ENCODE data around the gene F11.
"Not testable (repeated sequence)": the region's sequence is repeated elsewhere in the genome, so short reads cannot be mapped to it uniquely, and the experiment has no call there.

Gene F11

DNA sequence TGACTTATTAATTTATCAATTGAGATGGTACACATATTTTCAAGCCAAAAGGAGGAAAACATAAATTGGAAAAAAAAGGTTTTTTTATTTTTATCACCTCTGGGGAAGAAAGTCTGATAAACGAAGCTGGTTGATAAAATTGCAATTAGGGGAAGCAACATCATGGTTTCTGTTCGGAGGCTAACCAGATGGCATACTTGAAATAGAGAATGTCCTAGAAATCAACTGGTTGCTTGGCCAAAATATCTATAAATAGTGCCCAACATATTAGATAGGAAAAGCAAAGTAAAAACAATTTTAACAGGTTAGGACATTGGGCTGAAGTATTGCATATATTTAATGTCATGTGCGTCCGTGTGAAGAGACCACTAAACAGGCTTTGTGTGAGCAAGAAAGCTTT is 24.4 kb upstream of the F11 start:
- Mint-ChIP-seq H3K9me3 (no peaks in the 10 kb centered on the region), H3K36me3 (ENCODE audit: low read depth) (no peaks in the 10 kb centered on the region), H3K27me3 (ENCODE audit: low read depth) (no peaks in the 10 kb centered on the region), H3K27ac (no peak overlapping the region), H3K4me1 (ENCODE audit: low read depth) (no peaks in the 10 kb centered on the region), H3K4me3 (no peak overlapping the region)
- no peak for DNase-seq (ENCODE audit: low spot score)

- H3K4me1 Mint-ChIP-seq (ENCODE audit: low read depth); H3K36me3 Mint-ChIP-seq (ENCODE audit: low read depth); H3K27ac Mint-ChIP-seq; H3K9me3 Mint-ChIP-seq; DNase-seq (ENCODE audit: low spot score); H3K4me3 Mint-ChIP-seq; H3K27me3 Mint-ChIP-seq (ENCODE audit: low read depth): not testable (repeated sequence)
These were observed 24.0 kb upstream of the F11 start for GRCh38 chr4:186242031-186242430.

GRCh38 chr4:186243331-186243730 is 22.7 kb upstream of the F11 start:
- H3K36me3 Mint-ChIP-seq (ENCODE audit: low read depth) = no peaks in the 10 kb centered on the region
- H3K4me3 Mint-ChIP-seq = no peak overlapping the region
- DNase-seq (ENCODE audit: low spot score) = no peak
- H3K27ac Mint-ChIP-seq = no peak overlapping the region
- no peaks in the 10 kb centered on the region for H3K27me3 Mint-ChIP-seq (ENCODE audit: low read depth)
- no peaks in the 10 kb centered on the region for H3K4me1 Mint-ChIP-seq (ENCODE audit: low read depth)
- H3K9me3 Mint-ChIP-seq = no peaks in the 10 kb centered on the region

DNA sequence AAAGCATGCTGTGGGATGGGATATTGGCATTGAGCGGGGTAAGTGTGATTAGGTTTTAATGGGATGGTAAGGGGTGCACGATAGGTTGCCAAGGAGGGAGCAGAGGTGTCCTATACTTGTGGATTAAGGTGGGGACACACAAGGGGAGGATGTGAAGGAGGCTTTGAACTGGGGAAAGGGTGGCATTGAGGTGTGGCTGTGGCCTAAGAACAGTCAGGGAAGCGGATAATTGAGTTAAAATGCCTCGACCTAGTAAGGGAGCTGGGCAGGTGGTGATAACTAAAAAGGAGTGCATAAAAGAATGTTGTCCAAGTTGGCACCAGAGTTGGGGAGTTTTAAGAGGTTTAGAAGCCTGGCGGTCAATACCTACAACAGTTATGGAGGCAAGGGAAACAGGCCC is 21.2 kb upstream of the F11 start:
- Mint-ChIP-seq H3K4me3 (no peak overlapping the region), H3K4me1 (ENCODE audit: low read depth) (no peaks in the 10 kb centered on the region), H3K27ac (no peak overlapping the region), H3K9me3 (no peaks in the 10 kb centered on the region), H3K27me3 (ENCODE audit: low read depth) (no peaks in the 10 kb centered on the region), H3K36me3 (ENCODE audit: low read depth) (no peaks in the 10 kb centered on the region)
- no peak for DNase-seq (ENCODE audit: low spot score)

DNA sequence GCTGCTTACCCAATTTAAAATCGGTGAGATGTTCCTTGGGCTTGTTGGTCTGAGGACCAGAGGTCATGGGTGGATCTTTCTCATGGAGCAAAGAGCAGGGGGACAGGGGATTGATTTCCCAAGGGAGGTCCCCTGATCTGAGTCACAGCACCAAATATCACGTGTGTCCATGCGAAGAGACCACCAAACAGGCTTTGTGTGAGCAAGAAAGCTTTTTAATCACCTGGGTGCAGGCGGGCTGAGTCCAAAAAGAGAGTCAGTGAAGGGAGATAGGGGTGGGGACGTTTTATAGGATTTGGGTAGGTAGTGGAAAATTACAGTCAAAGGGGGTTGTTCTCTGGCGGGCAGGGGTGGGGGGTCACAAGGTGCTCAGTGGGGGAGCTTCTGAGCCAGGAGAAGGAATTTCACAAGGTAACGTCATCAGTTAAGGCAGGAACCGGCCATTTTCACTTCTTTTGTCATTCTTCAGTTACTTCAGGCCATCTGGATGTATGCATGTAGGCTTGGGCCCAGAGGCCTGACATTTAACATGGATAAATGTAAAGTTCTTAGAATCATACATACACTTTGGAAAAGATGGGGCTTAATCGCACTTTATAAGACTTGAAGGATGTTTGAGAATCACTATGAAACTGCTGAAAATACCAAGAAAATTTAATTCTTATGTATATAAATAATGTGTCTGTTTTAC is 18.8 kb upstream of the F11 start:
- not testable (repeated sequence) for DNase-seq (ENCODE audit: low spot score); H3K27ac Mint-ChIP-seq; H3K9me3 Mint-ChIP-seq; H3K4me1 Mint-ChIP-seq (ENCODE audit: low read depth); H3K27me3 Mint-ChIP-seq (ENCODE audit: low read depth); H3K36me3 Mint-ChIP-seq (ENCODE audit: low read depth); H3K4me3 Mint-ChIP-seq

DNA sequence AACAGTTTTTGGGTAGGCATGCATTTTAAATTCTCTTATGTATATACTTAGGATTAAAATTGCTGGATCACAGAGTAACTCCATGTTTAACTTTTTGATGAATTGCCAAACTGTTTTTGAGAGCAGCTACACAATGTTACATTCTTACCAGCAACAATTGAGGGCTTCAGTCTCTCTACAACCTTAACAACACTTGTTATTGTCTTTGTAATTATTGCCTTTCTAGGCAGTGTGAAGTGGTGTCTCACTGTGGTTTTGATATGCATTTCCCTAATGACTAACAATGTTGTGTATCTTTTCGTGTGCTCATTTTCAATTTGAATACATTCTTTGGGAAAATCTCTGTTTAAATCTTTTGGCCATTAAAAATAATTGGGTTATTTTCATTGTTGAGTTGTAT is 17.3 kb upstream of the F11 start:
- H3K27me3 Mint-ChIP-seq (ENCODE audit: low read depth) = no peaks in the 10 kb centered on the region
- H3K36me3 Mint-ChIP-seq (ENCODE audit: low read depth) = no peaks in the 10 kb centered on the region
- H3K27ac Mint-ChIP-seq = no peak overlapping the region

DNA sequence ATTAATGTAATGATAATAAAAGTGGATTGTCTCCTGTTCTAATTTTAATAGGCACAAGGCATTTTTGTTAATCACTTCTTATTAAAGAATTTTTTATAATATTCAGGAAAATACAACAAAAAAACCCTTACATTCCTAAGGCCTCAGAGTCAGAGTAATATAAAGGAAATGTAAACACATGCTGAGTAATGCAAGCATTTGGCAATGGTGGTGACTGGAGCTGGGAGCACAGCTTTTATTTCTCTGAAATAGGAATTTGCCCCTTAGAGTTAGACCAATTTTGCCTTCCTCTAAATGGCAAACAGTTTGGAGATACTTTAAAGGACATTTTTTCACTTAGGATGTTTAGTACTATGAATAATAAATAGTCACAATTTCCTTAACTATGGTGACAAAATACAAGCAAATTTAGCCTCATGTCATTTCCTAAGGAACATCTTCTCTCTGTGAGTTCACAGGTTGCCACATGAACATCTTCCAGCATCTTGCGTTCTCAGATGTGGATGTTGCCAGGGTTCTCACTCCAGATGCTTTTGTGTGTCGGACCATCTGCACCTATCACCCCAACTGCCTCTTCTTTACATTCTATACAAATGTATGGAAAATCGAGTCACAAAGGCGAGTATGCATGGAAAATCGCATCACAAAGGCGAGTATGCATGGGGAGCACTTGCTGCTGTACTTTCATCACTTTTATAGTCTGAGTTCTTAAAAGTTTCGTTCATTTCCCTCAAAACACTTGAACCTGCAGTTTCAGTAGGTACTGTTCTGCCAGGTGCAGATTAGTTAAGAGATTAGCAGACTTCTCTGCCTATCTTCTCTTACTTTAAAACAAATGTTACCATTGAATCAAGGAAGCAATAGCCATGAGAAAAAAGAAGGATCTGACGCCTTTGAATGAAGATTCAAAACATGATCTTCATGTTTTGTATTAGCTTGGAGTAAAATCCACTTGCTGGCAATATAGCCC is 15.9 kb upstream of the F11 start:
- Mint-ChIP-seq H3K4me3 (no peak overlapping the region), H3K36me3 (ENCODE audit: low read depth) (no peaks in the 10 kb centered on the region), H3K27ac (no peak overlapping the region), H3K27me3 (ENCODE audit: low read depth) (no peaks in the 10 kb centered on the region), H3K9me3 (no peaks in the 10 kb centered on the region), H3K4me1 (ENCODE audit: low read depth) (no peaks in the 10 kb centered on the region)
- DNase-seq (ENCODE audit: low spot score) = no peak

More for the DNA sequence above, 17.3 kb upstream of the F11 start:
- no peaks in the 10 kb centered on the region for H3K9me3 Mint-ChIP-seq
- DNase-seq (ENCODE audit: low spot score) = no peak
- H3K4me1 Mint-ChIP-seq (ENCODE audit: low read depth) = no peaks in the 10 kb centered on the region
- H3K4me3 Mint-ChIP-seq = no peak overlapping the region

DNA sequence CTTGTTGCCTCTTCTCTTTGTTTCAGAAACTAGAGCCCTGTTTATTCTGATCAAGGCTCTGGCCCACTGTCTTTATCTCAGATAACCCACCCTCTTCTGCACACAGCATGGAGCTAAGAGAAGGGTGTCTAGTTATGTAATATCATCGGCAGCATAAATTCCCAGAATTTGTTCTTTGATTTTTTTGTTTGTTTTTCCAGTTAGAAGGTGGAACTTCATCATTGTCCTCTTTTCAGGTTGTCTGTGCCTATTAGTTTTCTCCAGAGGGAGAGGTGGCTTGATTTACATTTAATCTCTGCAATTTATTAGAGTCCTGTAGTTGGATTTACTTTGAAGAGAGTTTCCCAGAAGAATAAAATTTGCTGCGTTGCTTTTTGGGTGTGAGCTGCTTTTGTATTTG is 15.2 kb upstream of the F11 start:
- DNase-seq (ENCODE audit: low spot score) = no peak
- Mint-ChIP-seq H3K27me3 (ENCODE audit: low read depth) (no peaks in the 10 kb centered on the region), H3K4me3 (no peak overlapping the region), H3K36me3 (ENCODE audit: low read depth) (no peaks in the 10 kb centered on the region), H3K27ac (no peak overlapping the region), H3K4me1 (ENCODE audit: low read depth) (no peaks in the 10 kb centered on the region), H3K9me3 (no peaks in the 10 kb centered on the region)

DNA sequence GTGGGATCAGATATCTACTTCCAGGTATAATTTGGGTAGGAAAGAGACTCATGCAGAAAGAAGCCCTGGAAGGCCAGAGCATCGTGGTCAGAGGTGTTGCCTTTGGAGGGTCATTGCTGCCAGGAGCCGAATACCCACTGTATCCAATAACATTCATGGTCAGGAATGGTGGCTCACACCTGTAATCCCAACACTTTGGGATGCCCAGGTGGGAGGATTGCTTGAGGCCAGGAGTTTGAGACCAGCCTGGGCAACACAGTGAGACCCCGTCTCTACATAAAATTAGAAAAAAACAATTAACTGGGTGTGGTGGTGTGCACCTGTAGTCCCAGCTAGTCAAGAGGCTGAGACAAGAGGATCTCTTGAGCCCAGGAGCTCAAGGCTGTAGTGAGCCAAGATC is 10.9 kb upstream of the F11 start:
- Mint-ChIP-seq H3K27ac (no peak overlapping the region), H3K27me3 (ENCODE audit: low read depth) (no peaks in the 10 kb centered on the region), H3K4me1 (ENCODE audit: low read depth) (no peaks in the 10 kb centered on the region), H3K36me3 (ENCODE audit: low read depth) (no peaks in the 10 kb centered on the region), H3K9me3 (no peaks in the 10 kb centered on the region), H3K4me3 (no peak overlapping the region)
- DNase-seq (ENCODE audit: low spot score) = no peak

GRCh38 chr4:186258216-186258811 is 7.7 kb upstream of the F11 start:
- Mint-ChIP-seq H3K4me1 (ENCODE audit: low read depth) (no peaks in the 10 kb centered on the region), H3K4me3 (no peak overlapping the region), H3K9me3 (no peaks in the 10 kb centered on the region), H3K36me3 (ENCODE audit: low read depth) (no peaks in the 10 kb centered on the region), H3K27me3 (ENCODE audit: low read depth) (no peaks in the 10 kb centered on the region), H3K27ac (no peak overlapping the region)
- DNase-seq (ENCODE audit: low spot score) = no peak

DNA sequence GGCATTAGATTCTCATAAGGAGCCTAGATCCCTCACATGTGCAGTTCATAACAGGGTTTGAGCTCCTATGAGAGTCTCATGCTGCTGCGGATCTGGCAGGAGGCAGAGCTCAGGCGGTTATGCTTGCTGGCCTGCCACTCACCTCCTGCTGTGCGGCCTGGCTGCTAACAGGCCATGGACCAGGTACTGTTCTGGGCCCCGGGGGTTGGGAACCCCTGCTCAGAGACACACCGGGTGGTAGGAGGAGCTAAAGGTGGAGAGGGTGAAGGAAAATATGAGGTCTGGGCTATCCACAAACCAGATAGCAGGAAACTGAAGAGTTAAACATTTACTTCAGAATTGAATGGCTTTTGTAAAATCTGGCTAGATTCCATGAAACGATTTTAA is 5.9 kb upstream of the F11 start:
- no peak for DNase-seq (ENCODE audit: low spot score)
- Mint-ChIP-seq H3K27ac (no peak overlapping the region), H3K9me3 (no peaks in the 10 kb centered on the region), H3K4me1 (ENCODE audit: low read depth) (no peaks in the 10 kb centered on the region), H3K27me3 (ENCODE audit: low read depth) (peaks cover 2% of the 10 kb centered on the region), H3K36me3 (ENCODE audit: low read depth) (no peaks in the 10 kb centered on the region), H3K4me3 (no peak overlapping the region)

DNA sequence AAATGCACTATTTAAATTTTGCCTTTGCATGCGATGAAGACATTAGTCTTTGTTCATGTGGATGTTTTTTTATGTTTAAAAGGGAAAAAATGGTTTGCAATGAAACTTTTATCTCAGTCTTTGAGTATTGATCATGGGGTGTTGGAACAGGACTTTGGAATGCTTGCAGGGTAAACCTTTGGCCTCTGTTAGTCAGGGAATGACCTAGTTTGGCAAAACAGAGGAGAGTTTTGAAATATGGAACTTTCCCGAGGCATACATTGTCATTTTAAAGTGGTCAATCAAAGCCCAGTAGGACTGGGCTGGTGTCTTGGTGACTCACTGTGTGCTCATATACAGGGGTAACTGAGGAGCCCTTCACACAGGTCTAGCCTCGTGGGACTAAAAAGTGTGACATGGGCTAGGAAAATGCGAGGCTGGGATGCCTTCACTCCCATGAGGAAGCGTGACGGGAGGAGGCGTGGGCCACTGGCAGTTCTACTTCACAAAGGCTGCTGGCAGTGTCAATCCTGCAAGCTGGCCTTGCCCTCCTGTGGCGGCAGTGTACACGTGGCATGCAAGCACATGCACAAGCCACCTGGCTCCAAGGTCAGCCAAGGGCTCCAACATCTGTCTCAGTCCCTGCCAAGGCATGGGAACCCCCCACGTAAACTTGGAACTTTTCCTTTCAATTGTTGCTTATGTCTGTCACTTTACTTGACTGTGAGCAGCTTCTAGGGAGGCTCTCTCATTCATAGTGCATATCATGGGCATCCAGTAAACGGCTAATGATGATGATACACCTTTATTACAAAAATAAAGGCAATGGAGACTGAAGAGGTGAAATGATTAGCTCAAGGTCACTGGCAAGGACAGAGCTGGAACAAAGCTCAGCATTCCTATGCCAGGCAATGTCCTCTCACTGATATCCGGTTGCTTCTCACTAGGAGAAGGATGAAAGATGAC is 5.2 kb upstream of the F11 start:
- Mint-ChIP-seq H3K9me3 (no peaks in the 10 kb centered on the region), H3K36me3 (ENCODE audit: low read depth) (no peaks in the 10 kb centered on the region), H3K4me1 (ENCODE audit: low read depth) (no peaks in the 10 kb centered on the region), H3K27ac (no peak overlapping the region), H3K27me3 (ENCODE audit: low read depth) (peaks cover 2% of the 10 kb centered on the region), H3K4me3 (no peak overlapping the region)
- DNase-seq (ENCODE audit: low spot score) = no peak

DNA sequence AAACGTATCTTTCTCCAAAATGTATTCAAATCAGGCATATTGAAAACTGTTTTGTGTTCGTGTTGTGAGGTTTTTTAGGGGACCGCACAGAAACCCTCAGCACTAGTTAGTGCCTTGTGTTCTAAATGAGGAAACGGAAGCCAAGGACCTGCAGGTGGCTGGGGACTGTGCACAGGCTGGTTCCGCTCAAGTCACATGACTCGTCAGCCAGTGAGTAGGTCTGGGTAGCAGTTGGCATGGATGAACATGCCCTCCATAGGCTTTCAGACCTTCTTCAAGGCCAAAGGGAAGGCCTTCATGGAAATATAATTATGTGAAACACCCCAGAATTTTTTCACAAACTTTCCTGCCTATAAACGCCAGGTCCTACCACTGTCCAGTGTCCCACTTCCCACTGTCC is 1.3 kb upstream of the F11 start:
- Mint-ChIP-seq H3K36me3 (ENCODE audit: low read depth) (no peaks in the 10 kb centered on the region), H3K4me1 (ENCODE audit: low read depth) (no peaks in the 10 kb centered on the region), H3K4me3 (no peak overlapping the region), H3K9me3 (no peaks in the 10 kb centered on the region), H3K27me3 (ENCODE audit: low read depth) (peaks cover 16% of the 10 kb centered on the region), H3K27ac (no peak overlapping the region)
- DNase-seq (ENCODE audit: low spot score) = no peak

Data from T-helper 2 cell treated with Interferon-gamma antibody and Interleukin-4, amounts not matched to agents 5 μg/mL and 100 μg/mL, for 36 hours (primary cell).